ENCODE measurements around the gene DCST2. TPM values are rescaled to one million over a fixed set of nuclear protein-coding genes. Genes with fewer than 3 reads are reported as not detected.
"Not testable (repeated sequence)": the region's sequence is repeated elsewhere in the genome, so short reads cannot be mapped to it uniquely, and the experiment has no call there.

The DCST2 gene
- total RNA-seq, 1 donor from 2014 or later = 0.64 TPM

GRCh38 chr1:154982341-154982740, 51.2 kb downstream of the DCST2 start:
- Mint-ChIP-seq H3K4me1 (ENCODE audit: low read depth, unreplicated experiment) (no peaks in the 10 kb centered on the region), H3K9me3 (ENCODE audit: unreplicated experiment) (peaks cover 2% of the 10 kb centered on the region), H3K36me3 (ENCODE audit: unreplicated experiment) (no peaks in the 10 kb centered on the region), H3K27me3 (ENCODE audit: unreplicated experiment) (no peaks in the 10 kb centered on the region), H3K27ac (ENCODE audit: unreplicated experiment) (peak overlapping the region; percentile 12), H3K4me3 (ENCODE audit: unreplicated experiment) (no peak overlapping the region)
- no peak for DNase-seq
- no peak for TF ChIP-seq CTCF (IDR thresholded peaks at IDR 0.05; ENCODE audit: partially characterized antibody, unreplicated experiment)

GRCh38 chr1:154978360-154978759, 55.2 kb downstream of the DCST2 start:
- Mint-ChIP-seq H3K4me3 (ENCODE audit: unreplicated experiment) (no peak overlapping the region), H3K27ac (ENCODE audit: unreplicated experiment) (no peak overlapping the region), H3K9me3 (ENCODE audit: unreplicated experiment) (no peaks in the 10 kb centered on the region), H3K27me3 (ENCODE audit: unreplicated experiment) (no peaks in the 10 kb centered on the region), H3K36me3 (ENCODE audit: unreplicated experiment) (no peaks in the 10 kb centered on the region), H3K4me1 (ENCODE audit: low read depth, unreplicated experiment) (no peaks in the 10 kb centered on the region)
- DNase-seq = no peak
- no peak for TF ChIP-seq CTCF (IDR thresholded peaks at IDR 0.05; ENCODE audit: partially characterized antibody, unreplicated experiment)

DNA sequence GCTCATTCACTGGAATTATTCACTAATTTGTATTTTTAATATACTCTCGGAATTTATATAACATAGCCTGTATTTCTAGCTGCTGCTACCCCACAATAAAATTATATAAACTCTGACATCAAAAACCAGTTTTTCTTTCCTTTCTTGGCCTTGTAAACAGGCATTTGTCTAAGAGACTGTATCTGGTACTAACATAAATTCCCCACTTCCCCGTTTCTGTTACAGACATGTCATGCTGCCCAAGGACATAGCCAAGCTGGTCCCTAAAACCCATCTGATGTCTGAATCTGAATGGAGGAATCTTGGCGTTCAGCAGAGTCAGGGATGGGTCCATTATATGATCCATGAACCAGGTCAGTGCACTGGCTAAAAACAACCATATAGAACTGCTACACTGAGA, 55.8 kb downstream of the DCST2 start:
- H3K36me3 Mint-ChIP-seq (ENCODE audit: unreplicated experiment); H3K9me3 Mint-ChIP-seq (ENCODE audit: unreplicated experiment); H3K4me3 Mint-ChIP-seq (ENCODE audit: unreplicated experiment); H3K27me3 Mint-ChIP-seq (ENCODE audit: unreplicated experiment); DNase-seq; H3K4me1 Mint-ChIP-seq (ENCODE audit: low read depth, unreplicated experiment): not testable (repeated sequence)
- peak overlapping the region; percentile 37 for H3K27ac Mint-ChIP-seq (ENCODE audit: unreplicated experiment)

- DNase-seq = peak; percentile 50
- Mint-ChIP-seq H3K4me3 (ENCODE audit: unreplicated experiment) (no peak overlapping the region), H3K27me3 (ENCODE audit: unreplicated experiment) (peaks cover 2% of the 10 kb centered on the region), H3K27ac (ENCODE audit: unreplicated experiment) (no peak overlapping the region), H3K9me3 (ENCODE audit: unreplicated experiment) (peaks cover 2% of the 10 kb centered on the region), H3K36me3 (ENCODE audit: unreplicated experiment) (no peaks in the 10 kb centered on the region), H3K4me1 (ENCODE audit: low read depth, unreplicated experiment) (peaks cover 19% of the 10 kb centered on the region)
- TF ChIP-seq CTCF (IDR thresholded peaks at IDR 0.05; ENCODE audit: partially characterized antibody, unreplicated experiment) = no peak
Observed at GRCh38 chr1:154975409-154976059, 58.0 kb downstream of the DCST2 start.

- H3K9me3 Mint-ChIP-seq (ENCODE audit: unreplicated experiment) = peaks cover 2% of the 10 kb centered on the region
- H3K27me3 Mint-ChIP-seq (ENCODE audit: unreplicated experiment) = peaks cover 2% of the 10 kb centered on the region
- no peak overlapping the region for H3K4me3 Mint-ChIP-seq (ENCODE audit: unreplicated experiment)
- H3K4me1 Mint-ChIP-seq (ENCODE audit: low read depth, unreplicated experiment) = peaks cover 19% of the 10 kb centered on the region
- H3K36me3 Mint-ChIP-seq (ENCODE audit: unreplicated experiment) = no peaks in the 10 kb centered on the region
- peak; percentile 96 for DNase-seq
- no peak overlapping the region for H3K27ac Mint-ChIP-seq (ENCODE audit: unreplicated experiment)
- TF ChIP-seq CTCF (IDR thresholded peaks at IDR 0.05; ENCODE audit: partially characterized antibody, unreplicated experiment) = no peak
Observed at GRCh38 chr1:154974808-154975408, 58.7 kb downstream of the DCST2 start.

Measured in glutamatergic neuron (in vitro differentiated cells).